B cell (primary cell): ENCODE results near the gene HTR3A. TPM values are rescaled to one million over a fixed set of nuclear protein-coding genes. Genes with fewer than 3 reads are reported as not detected.

Experiments
- ATAC-seq: fragments of 200-7000 bp; cut with Tn5 transposase; one replicate; pipeline ENCODE4 v1.10.0; 2021; ENCODE audit warnings: low read depth, mild to moderate bottlenecking, moderate number of reproducible peaks, moderate library complexity
- CTCF ChIA-PET: fragments of 350-600 bp; sonication (Branson Sonifier 250); formaldehyde crosslinking; loops from one replicate; lab custom pipeline; 2021; ENCODE audit warnings: antibody characterized with exemption, inconsistent platforms; lab: Charles Lee
- POLR2A ChIA-PET: fragments of 350-600 bp; sonication (Branson Sonifier 250); formaldehyde crosslinking; loops from one replicate; lab custom pipeline; 2021; ENCODE audit warnings: antibody characterized with exemption; lab: Charles Lee
- DNase-seq: peaks from one replicate; pipeline ENCODE4 v3.0.0; 2013
- H2AFZ ChIP-seq: 2 replicates; pipeline ENCODE4 v1.6.1; 2012; ENCODE audit warnings: mild to moderate bottlenecking, low read depth, low read length; ENCODE audit not compliant: insufficient read depth, poor library complexity, severe bottlenecking
- H3K27ac ChIP-seq, 2 donors: 1 replicate in 1 of 2; 2 replicates in 1 of 2; pipeline ENCODE4 v1.5.1; 2012 to 2013; ENCODE audit warnings: low read length in 2 of 2, mild to moderate bottlenecking in 2 of 2, moderate library complexity in 1 of 2
- H3K27me3 ChIP-seq, 4 experiments: fragments of 200-600 bp in 1 of 4; sonication (generic) in 1 of 4; replicated peaks in 1 of 4; 1 replicate in 2 of 4; 2 replicates in 2 of 4; pipeline versions ENCODE4 v1.6.1 to v1.7.0; 2013 to 2016; ENCODE audit warnings: low read length in 3 of 4, mild to moderate bottlenecking in 2 of 4, mixed read lengths in 1 of 4, moderate library complexity in 1 of 4; ENCODE audit not compliant: insufficient read depth in 4 of 4, control insufficient read depth in 3 of 4; ENCODE audit errors: control extremely low read depth in 1 of 4
- H3K36me3 ChIP-seq, 2 experiments: replicated peaks in 1 of 2; 1 replicate in 1 of 2; 2 replicates in 1 of 2; pipeline versions ENCODE4 v1.6.1 to v1.7.1; 2013; ENCODE audit warnings: low read length in 1 of 2; ENCODE audit not compliant: insufficient read depth in 2 of 2, control insufficient read depth in 1 of 2; ENCODE audit errors: control extremely low read depth in 1 of 2, extremely low read depth in 1 of 2
- H3K4me1 ChIP-seq, 2 donors: fragments of 200-600 bp in 1 of 2; sonication (generic) in 1 of 2; 1 replicate in 1 of 2; 2 replicates in 1 of 2; pipeline versions ENCODE4 v1.5.1 to v1.6.1; 2013 to 2017; ENCODE audit warnings: low read length in 2 of 2; ENCODE audit not compliant: control insufficient read depth in 2 of 2, insufficient read depth in 2 of 2
- H3K4me2 ChIP-seq: replicated peaks from 2 replicates; pipeline ENCODE3; 2012; ENCODE audit warnings: mild to moderate bottlenecking, low read depth, low read length; ENCODE audit not compliant: poor library complexity, severe bottlenecking
- H3K4me3 ChIP-seq, 5 experiments: fragments of 200-600 bp in 1 of 5; sonication (generic) in 1 of 5; 1 replicate in 3 of 5; 2 replicates in 2 of 5; pipeline versions ENCODE4 v1.5.1 to v1.7.0; 2011 to 2016; ENCODE audit warnings: low read length in 4 of 5, mild to moderate bottlenecking in 4 of 5, low read depth in 2 of 5, control low read depth in 1 of 5, moderate library complexity in 1 of 5; ENCODE audit not compliant: insufficient read depth in 1 of 5; ENCODE audit errors: control extremely low read depth in 1 of 5, extremely low read depth in 1 of 5
- H3K79me2 ChIP-seq: fragments of 200-600 bp; sonication (generic); one replicate; pipeline ENCODE4 v1.6.0; 2016; ENCODE audit warnings: low read length; ENCODE audit not compliant: control insufficient read depth, insufficient read depth
- H3K9ac ChIP-seq: fragments of 200-600 bp; sonication (generic); 2 replicates; pipeline ENCODE4 v1.6.1; 2017; ENCODE audit warnings: mild to moderate bottlenecking, low read length, moderate library complexity
- H3K9me3 ChIP-seq, 3 donors: one replicate each; pipeline versions ENCODE4 v1.6.1 to v1.7.1; 2013; ENCODE audit warnings: low read length in 2 of 3; ENCODE audit not compliant: control insufficient read depth in 2 of 3, insufficient read depth in 1 of 3; ENCODE audit errors: control extremely low read depth in 1 of 3
- H4K20me1 ChIP-seq: 2 replicates; pipeline ENCODE4 v1.6.0; 2012; ENCODE audit warnings: mild to moderate bottlenecking, low read length; ENCODE audit not compliant: insufficient read depth, control insufficient read depth, poor library complexity, severe bottlenecking
- H3K27ac Mint-ChIP-seq: one replicate; pipeline ENCODE4 v1.8.0; 2021; ENCODE audit warnings: mixed read lengths
- H3K27me3 Mint-ChIP-seq: one replicate; pipeline ENCODE4 v1.8.0; 2021; ENCODE audit warnings: mixed read lengths
- H3K4me1 Mint-ChIP-seq: one replicate; pipeline ENCODE4 v1.8.0; 2021; ENCODE audit warnings: mixed read lengths
- H3K4me3 Mint-ChIP-seq: one replicate; pipeline ENCODE4 v1.8.0; 2021; ENCODE audit warnings: mixed read lengths
- H3K9me3 Mint-ChIP-seq: one replicate; pipeline ENCODE4 v1.8.0; 2022; ENCODE audit warnings: mixed read lengths; ENCODE audit not compliant: insufficient read depth
- EZH2 ChIP-seq: IDR thresholded peaks from 2 replicates; pipeline ENCODE4 v1.6.1; 2012; ENCODE audit warnings: borderline replicate concordance, low read depth, mild to moderate bottlenecking, moderate library complexity, low read length; ENCODE audit not compliant: insufficient read depth, poor library complexity, severe bottlenecking
- WGBS: methylation state at CpG from one replicate; pipeline ENCODE4 v1.1.5; 2013; ENCODE audit warnings: missing lambda C conversion rate; ENCODE audit not compliant: insufficient coverage; 5-methylcytosine and 5-hydroxymethylcytosine counted together
- intact Hi-C: fragments of 100-400 bp; cut with micrococcal nuclease; formaldehyde crosslinking; loops from one replicate; pipeline ENCODE4 v1.10.0; 2022
- polyA plus RNA-seq: library from polyadenylated mRNA; depleted of rRNA; stranded (reverse); fragments of >200 nt; gene quantifications from 2 replicates; pipeline ENCODE4 v1.2.3, GENCODE V29; 2012
- total RNA-seq, 2 donors: library from RNA; stranded (reverse); fragments of 120-200 nt in 1 of 2; gene quantifications; 1 replicate in 1 of 2; 2 replicates in 1 of 2; pipeline versions ENCODE4 v1.2.3 to v1.2.4, GENCODE V29; 2013 to 2022
- TF ChIP-seq, protein P1 (sequence below): fragments of 200-600 bp; IDR thresholded peaks from one replicate; pipeline ENCODE4 v1.8.0; 2022; ENCODE audit warnings: antibody characterized with exemption, mild to moderate bottlenecking

Gene HTR3A
- total and polyA plus RNA-seq, 2 donors (not counting 1 experiment from before 2014, with no cell fraction given), result 8.1 to 16.1 TPM

DNA sequence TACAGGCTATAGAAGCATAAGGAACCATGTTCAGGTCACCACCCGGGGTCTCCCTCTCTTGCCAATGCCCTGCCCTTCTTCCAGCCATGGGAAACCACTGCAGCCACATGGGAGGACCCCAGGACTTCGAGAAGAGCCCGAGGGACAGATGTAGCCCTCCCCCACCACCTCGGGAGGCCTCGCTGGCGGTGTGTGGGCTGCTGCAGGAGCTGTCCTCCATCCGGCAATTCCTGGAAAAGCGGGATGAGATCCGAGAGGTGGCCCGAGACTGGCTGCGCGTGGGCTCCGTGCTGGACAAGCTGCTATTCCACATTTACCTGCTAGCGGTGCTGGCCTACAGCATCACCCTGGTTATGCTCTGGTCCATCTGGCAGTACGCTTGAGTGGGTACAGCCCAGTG lies 14.5 kb downstream of the HTR3A start:
- intact Hi-C loops, result no loop called here
- TF ChIP-seq, protein P1, sequence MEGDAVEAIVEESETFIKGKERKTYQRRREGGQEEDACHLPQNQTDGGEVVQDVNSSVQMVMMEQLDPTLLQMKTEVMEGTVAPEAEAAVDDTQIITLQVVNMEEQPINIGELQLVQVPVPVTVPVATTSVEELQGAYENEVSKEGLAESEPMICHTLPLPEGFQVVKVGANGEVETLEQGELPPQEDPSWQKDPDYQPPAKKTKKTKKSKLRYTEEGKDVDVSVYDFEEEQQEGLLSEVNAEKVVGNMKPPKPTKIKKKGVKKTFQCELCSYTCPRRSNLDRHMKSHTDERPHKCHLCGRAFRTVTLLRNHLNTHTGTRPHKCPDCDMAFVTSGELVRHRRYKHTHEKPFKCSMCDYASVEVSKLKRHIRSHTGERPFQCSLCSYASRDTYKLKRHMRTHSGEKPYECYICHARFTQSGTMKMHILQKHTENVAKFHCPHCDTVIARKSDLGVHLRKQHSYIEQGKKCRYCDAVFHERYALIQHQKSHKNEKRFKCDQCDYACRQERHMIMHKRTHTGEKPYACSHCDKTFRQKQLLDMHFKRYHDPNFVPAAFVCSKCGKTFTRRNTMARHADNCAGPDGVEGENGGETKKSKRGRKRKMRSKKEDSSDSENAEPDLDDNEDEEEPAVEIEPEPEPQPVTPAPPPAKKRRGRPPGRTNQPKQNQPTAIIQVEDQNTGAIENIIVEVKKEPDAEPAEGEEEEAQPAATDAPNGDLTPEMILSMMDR, result no peak
- TF ChIP-seq EZH2, result no peak
- no peak for ATAC-seq
- H3K9me3 ChIP-seq, result no peaks in the 10 kb centered on the region
- no peak overlapping the region for H3K27ac Mint-ChIP-seq
- no peak overlapping the region for H3K4me2 ChIP-seq
- CTCF ChIA-PET, result interaction anchor here (9.2 to 19.6 kb wide), 2 partner anchors 94 to 272 kb away, joined by 178 to 592 read pairs; no protein-coding TSS in a partner anchor
- peaks cover 0 to 3% (median 0%) of the 10 kb centered on the region in 4 experiments for H3K27me3 ChIP-seq
- no peak overlapping the region for H3K27ac ChIP-seq
- POLR2A ChIA-PET, result no interaction called here
- H3K4me1 Mint-ChIP-seq, result peaks cover 10% of the 10 kb centered on the region
- H3K36me3 ChIP-seq, result peaks cover 0 to 3% of the 10 kb centered on the region in 2 experiments
- WGBS, result 76% methylated on average over 14 of the region's 15 CpGs
- no peak overlapping the region for H3K4me3 Mint-ChIP-seq
- H3K9ac ChIP-seq, result no peak overlapping the region
- H3K4me3 ChIP-seq, result no peak overlapping the region
- no peak overlapping the region for H2AFZ ChIP-seq
- peaks cover 5 to 18% of the 10 kb centered on the region in 2 donors for H3K4me1 ChIP-seq
- no peak for DNase-seq
- no peaks in the 10 kb centered on the region for H3K79me2 ChIP-seq
- no peaks in the 10 kb centered on the region for H3K9me3 Mint-ChIP-seq
- peaks cover 4% of the 10 kb centered on the region for H3K27me3 Mint-ChIP-seq
- no peaks in the 10 kb centered on the region for H4K20me1 ChIP-seq

DNA sequence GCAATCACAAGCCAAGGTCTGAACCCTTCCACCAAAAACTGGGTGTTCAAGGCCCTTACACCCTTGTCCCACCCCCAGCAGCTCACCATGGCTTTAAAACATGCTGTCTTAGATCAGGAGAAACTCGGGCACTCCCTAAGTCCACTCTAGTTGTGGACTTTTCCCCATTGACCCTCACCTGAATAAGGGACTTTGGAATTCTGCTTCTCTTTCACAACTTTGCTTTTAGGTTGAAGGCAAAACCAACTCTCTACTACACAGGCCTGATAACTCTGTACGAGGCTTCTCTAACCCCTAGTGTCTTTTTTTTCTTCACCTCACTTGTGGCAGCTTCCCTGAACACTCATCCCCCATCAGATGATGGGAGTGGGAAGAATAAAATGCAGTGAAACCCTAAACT lies 15.0 kb downstream of the HTR3A start:
- Histone ChIP-seq H3K4me3 (no peak overlapping the region), H3K4me1 (peaks cover 7 to 20% of the 10 kb centered on the region in 2 donors), H3K36me3 (peaks cover 0 to 3% of the 10 kb centered on the region in 2 experiments), H3K79me2 (no peaks in the 10 kb centered on the region), H2AFZ (no peak overlapping the region), H3K9ac (no peak overlapping the region), H3K27ac (no peak overlapping the region), H3K9me3 (no peaks in the 10 kb centered on the region), H3K4me2 (no peak overlapping the region), H4K20me1 (no peaks in the 10 kb centered on the region), H3K27me3 (peaks cover 0 to 3% (median 0%) of the 10 kb centered on the region in 4 experiments)
- DNase-seq (no peak), ATAC-seq (no peak)
- Mint-ChIP-seq H3K27me3 (peaks cover 4% of the 10 kb centered on the region), H3K4me1 (peaks cover 10% of the 10 kb centered on the region), H3K4me3 (no peak overlapping the region), H3K27ac (no peak overlapping the region), H3K9me3 (no peaks in the 10 kb centered on the region)
- WGBS, result 73% methylated on average over 1 of the region's 2 CpGs
- CTCF ChIA-PET, result interaction anchor here (1.2 to 19.6 kb wide), 3 partner anchors 25 to 271 kb away, joined by 3 to 592 read pairs (median 178); no protein-coding TSS in a partner anchor
- TF ChIP-seq EZH2, result no peak
- TF ChIP-seq, protein P1, result no peak
- POLR2A ChIA-PET, result no interaction called here
- intact Hi-C loops, result loop anchor here (5.0 kb wide), 2 partner anchors 47 to 197 kb away; no protein-coding TSS in a partner anchor
